Natural killer cell (primary cell): ENCODE measurements around the gene CEBPE. TPM values are rescaled to one million over a fixed set of nuclear protein-coding genes. Genes with fewer than 3 reads are reported as not detected.

ENCODE experiments used
- ATAC-seq, 3 donors: fragments of 150-1000 bp in 2 of 3; fragments of 200-7000 bp in 1 of 3; cut with Tn5 transposase; 1 replicate in 1 of 3; 2 replicates in 2 of 3; pipeline ENCODE4 v1.10.0; 2021; ENCODE audit warnings: mild to moderate bottlenecking in 2 of 3, moderate library complexity in 2 of 3
- DNase-seq, 2 donors: peaks; one replicate each; pipeline versions ENCODE4 v3.0.0 to v3.0.0-alpha.2; 2013 to 2021; ENCODE audit warnings: mixed read lengths in 1 of 2
- H3K27ac ChIP-seq: one replicate; pipeline ENCODE4 v1.5.1; 2013; ENCODE audit warnings: mild to moderate bottlenecking, low read length
- H3K27me3 ChIP-seq: one replicate; pipeline ENCODE4 v1.6.1; 2013; ENCODE audit warnings: low read length; ENCODE audit not compliant: control insufficient read depth, insufficient read depth
- H3K36me3 ChIP-seq: one replicate; pipeline ENCODE4 v1.6.1; 2013; ENCODE audit warnings: low read length; ENCODE audit not compliant: control insufficient read depth, insufficient read depth
- H3K4me1 ChIP-seq: one replicate; pipeline ENCODE4 v1.6.1; 2013; ENCODE audit warnings: low read length; ENCODE audit not compliant: control insufficient read depth, insufficient read depth
- H3K4me3 ChIP-seq: one replicate; pipeline ENCODE4 v1.5.1; 2013; ENCODE audit warnings: low read length
- H3K9me3 ChIP-seq: one replicate; pipeline ENCODE4 v1.6.1; 2013; ENCODE audit warnings: low read length; ENCODE audit not compliant: control insufficient read depth, insufficient read depth
- H3K27ac Mint-ChIP-seq, 2 donors: one replicate each; pipeline ENCODE4 v1.8.0; 2022; ENCODE audit warnings: mild to moderate bottlenecking in 2 of 2, mixed read lengths in 2 of 2, moderate library complexity in 1 of 2
- H3K27me3 Mint-ChIP-seq, 2 donors: one replicate each; pipeline ENCODE4 v1.8.0; 2022; ENCODE audit warnings: low read depth in 2 of 2, mixed read lengths in 2 of 2
- H3K36me3 Mint-ChIP-seq: one replicate; pipeline ENCODE4 v1.8.0; 2022; ENCODE audit warnings: mixed read lengths
- H3K4me1 Mint-ChIP-seq, 2 donors: one replicate each; pipeline ENCODE4 v1.8.0; 2022; ENCODE audit warnings: mixed read lengths in 2 of 2
- H3K4me3 Mint-ChIP-seq: one replicate; pipeline ENCODE4 v1.8.0; 2022; ENCODE audit warnings: mild to moderate bottlenecking, moderate library complexity, mixed read lengths
- H3K9me3 Mint-ChIP-seq, 2 donors: one replicate each; pipeline ENCODE4 v1.8.0; 2022; ENCODE audit warnings: mixed read lengths in 2 of 2
- WGBS: methylation state at CpG from one replicate; pipeline ENCODE4 v1.1.7; 2013; ENCODE audit warnings: missing lambda C conversion rate; ENCODE audit not compliant: insufficient coverage; 5-methylcytosine and 5-hydroxymethylcytosine counted together
- intact Hi-C: fragments of 100-400 bp; cut with micrococcal nuclease; formaldehyde crosslinking; loops from one replicate; pipeline ENCODE4 v1.14.2; 2022
- total RNA-seq, 4 donors: library from RNA; stranded (reverse); fragments of 120-200 nt in 1 of 4; gene quantifications; one replicate each; pipeline versions ENCODE4 v1.2.3 to v1.2.4, GENCODE V29; 2013 to 2022
- TF ChIP-seq, protein P1 (sequence below): fragments of 200-600 bp; IDR thresholded peaks from one replicate; pipeline ENCODE4 v1.8.0; 2022; ENCODE audit warnings: antibody characterized with exemption

Gene CEBPE
- total RNA-seq, 3 donors from 2014 or later (not counting 1 experiment from before 2014, with no cell fraction given) = not detected

DNA sequence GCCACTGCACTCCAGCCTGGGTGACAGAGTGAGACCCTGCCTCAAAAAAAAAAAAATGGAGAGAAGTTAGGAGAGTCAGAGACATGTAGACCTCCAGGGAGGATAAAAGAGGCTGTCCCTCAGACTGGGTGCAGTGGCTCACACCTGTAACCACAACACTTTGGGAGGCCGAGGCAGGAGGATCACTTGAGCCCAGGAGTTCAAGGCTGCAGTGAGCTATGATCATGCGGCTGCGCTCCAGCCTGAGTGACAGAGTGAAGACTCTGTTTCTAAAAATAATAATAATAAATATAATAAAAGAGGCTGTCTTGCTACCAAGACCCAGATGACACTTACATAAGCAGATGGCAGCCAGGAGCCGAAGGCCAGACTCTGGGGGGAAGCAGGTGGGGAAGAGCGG is 45.9 kb upstream of the CEBPE start:
- peaks cover 8 to 19% of the 10 kb centered on the region in 2 donors for H3K4me1 Mint-ChIP-seq
- H3K4me1 ChIP-seq = peaks cover 6% of the 10 kb centered on the region
- no peak for ATAC-seq

DNA sequence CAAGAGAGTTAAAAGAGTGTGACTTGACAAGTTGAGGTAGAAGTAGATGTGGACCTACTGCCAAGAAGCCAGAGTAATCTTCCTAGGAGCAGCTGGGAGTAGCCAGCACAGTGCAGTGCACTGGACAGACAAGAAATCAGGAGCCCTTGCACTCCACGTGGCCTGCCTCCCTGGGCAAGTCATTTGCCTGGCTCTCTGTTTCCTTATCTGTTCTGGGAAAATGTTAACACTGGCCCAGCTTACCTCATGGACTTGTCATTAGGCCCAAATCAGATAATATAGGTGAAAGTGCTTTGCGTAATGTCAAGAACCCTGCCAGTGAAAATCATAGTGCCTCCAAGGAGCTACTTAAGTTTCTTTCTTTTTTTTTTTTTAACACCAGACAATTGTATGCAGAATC is 45.2 kb upstream of the CEBPE start:
- intact Hi-C loops = no loop called here
- no peak overlapping the region for H3K4me3 ChIP-seq
- no peak overlapping the region for H3K4me3 Mint-ChIP-seq
- H3K36me3 ChIP-seq = no peaks in the 10 kb centered on the region
- peaks cover 6% of the 10 kb centered on the region for H3K4me1 ChIP-seq
- H3K36me3 Mint-ChIP-seq = no peaks in the 10 kb centered on the region
- TF ChIP-seq, protein P1, sequence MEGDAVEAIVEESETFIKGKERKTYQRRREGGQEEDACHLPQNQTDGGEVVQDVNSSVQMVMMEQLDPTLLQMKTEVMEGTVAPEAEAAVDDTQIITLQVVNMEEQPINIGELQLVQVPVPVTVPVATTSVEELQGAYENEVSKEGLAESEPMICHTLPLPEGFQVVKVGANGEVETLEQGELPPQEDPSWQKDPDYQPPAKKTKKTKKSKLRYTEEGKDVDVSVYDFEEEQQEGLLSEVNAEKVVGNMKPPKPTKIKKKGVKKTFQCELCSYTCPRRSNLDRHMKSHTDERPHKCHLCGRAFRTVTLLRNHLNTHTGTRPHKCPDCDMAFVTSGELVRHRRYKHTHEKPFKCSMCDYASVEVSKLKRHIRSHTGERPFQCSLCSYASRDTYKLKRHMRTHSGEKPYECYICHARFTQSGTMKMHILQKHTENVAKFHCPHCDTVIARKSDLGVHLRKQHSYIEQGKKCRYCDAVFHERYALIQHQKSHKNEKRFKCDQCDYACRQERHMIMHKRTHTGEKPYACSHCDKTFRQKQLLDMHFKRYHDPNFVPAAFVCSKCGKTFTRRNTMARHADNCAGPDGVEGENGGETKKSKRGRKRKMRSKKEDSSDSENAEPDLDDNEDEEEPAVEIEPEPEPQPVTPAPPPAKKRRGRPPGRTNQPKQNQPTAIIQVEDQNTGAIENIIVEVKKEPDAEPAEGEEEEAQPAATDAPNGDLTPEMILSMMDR = no peak
- H3K27me3 Mint-ChIP-seq = peaks cover 12 to 14% of the 10 kb centered on the region in 2 donors
- no peaks in the 10 kb centered on the region for H3K9me3 ChIP-seq
- no peak overlapping the region for H3K27ac Mint-ChIP-seq
- DNase-seq (no peak), ATAC-seq (no peak)
- peaks cover 8 to 19% of the 10 kb centered on the region in 2 donors for H3K4me1 Mint-ChIP-seq
- no peak overlapping the region for H3K27ac ChIP-seq
- no peaks in the 10 kb centered on the region for H3K9me3 Mint-ChIP-seq
- 75% methylated on average over 2 of the region's 2 CpGs for WGBS
- H3K27me3 ChIP-seq = no peaks in the 10 kb centered on the region

More for the DNA sequence above, 45.9 kb upstream of the CEBPE start:
- Histone ChIP-seq H3K4me3 (no peak overlapping the region), H3K9me3 (no peaks in the 10 kb centered on the region), H3K27me3 (no peaks in the 10 kb centered on the region), H3K36me3 (no peaks in the 10 kb centered on the region), H3K27ac (no peak overlapping the region)
- H3K27ac Mint-ChIP-seq = no peak overlapping the region
- intact Hi-C loops = no loop called here
- TF ChIP-seq, protein P1 = no peak
- peaks cover 10 to 12% of the 10 kb centered on the region in 2 donors for H3K27me3 Mint-ChIP-seq
- no peaks in the 10 kb centered on the region for H3K9me3 Mint-ChIP-seq
- no peak for DNase-seq
- 84% methylated on average over 3 of the region's 5 CpGs for WGBS
- no peak overlapping the region for H3K4me3 Mint-ChIP-seq
- no peaks in the 10 kb centered on the region for H3K36me3 Mint-ChIP-seq

DNA sequence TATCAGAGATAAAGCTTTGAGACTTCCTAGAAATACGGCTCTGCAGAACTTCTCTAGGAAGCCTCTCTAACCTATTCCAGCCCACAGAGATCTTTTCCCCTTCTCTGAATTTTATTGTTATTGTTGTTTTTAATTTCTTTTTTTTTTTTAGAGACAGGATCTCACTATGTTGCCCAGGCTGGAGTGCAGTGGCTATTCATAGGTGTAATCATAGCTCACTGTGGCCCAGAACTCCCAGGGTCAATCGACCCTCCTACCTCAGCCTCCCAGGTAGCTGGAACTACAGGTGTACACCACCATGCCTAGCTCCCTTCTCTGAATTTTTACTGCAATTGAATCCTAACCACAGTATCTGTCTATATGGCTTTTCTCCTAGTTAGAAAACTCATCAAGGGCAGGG is 44.8 kb upstream of the CEBPE start:
- H3K36me3 ChIP-seq = no peaks in the 10 kb centered on the region
- no peaks in the 10 kb centered on the region for H3K27me3 ChIP-seq
- Mint-ChIP-seq H3K9me3 (no peaks in the 10 kb centered on the region), H3K4me1 (peaks cover 8 to 19% of the 10 kb centered on the region in 2 donors), H3K36me3 (no peaks in the 10 kb centered on the region), H3K27ac (no peak overlapping the region), H3K27me3 (peaks cover 12 to 18% of the 10 kb centered on the region in 2 donors), H3K4me3 (no peak overlapping the region)
- H3K9me3 ChIP-seq = no peaks in the 10 kb centered on the region
- TF ChIP-seq, protein P1 = no peak
- no peak overlapping the region for H3K27ac ChIP-seq
- ATAC-seq (no peak), DNase-seq (no peak)
- 90% methylated on average over 1 of the region's 2 CpGs for WGBS
- H3K4me1 ChIP-seq = peaks cover 6% of the 10 kb centered on the region
- no peak overlapping the region for H3K4me3 ChIP-seq
- intact Hi-C loops = no loop called here

DNA sequence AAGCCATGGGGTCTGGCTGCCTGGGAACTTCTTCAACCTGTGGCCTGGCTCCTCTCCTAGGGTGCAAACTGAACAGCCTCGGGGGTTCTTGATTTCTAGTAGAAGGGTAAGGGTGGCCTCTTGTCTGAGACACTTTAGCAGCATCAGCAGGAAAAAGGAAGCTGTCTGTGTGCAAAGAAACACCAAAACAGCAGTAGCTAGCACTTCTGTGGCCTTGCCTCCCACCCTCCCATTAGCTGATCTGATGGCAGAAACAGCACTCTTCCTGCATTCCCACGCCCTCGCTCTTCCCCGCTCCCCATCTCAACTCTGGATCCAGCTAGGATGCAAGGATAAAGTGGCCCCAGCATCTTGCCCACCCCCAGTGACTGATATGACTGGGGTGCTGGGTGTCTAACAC is 43.7 kb upstream of the CEBPE start:
- H3K36me3 ChIP-seq = no peaks in the 10 kb centered on the region
- no peaks in the 10 kb centered on the region for H3K9me3 ChIP-seq
- Mint-ChIP-seq H3K4me3 (no peak overlapping the region), H3K36me3 (no peaks in the 10 kb centered on the region), H3K27me3 (peaks cover 9 to 20% of the 10 kb centered on the region in 2 donors), H3K4me1 (peaks cover 8 to 19% of the 10 kb centered on the region in 2 donors), H3K27ac (peak overlapping the region; percentile 1 to 49), H3K9me3 (no peaks in the 10 kb centered on the region)
- TF ChIP-seq, protein P1 = no peak
- DNase-seq (no peak), ATAC-seq (peak; percentile 40 to 54 (median 47))
- H3K27me3 ChIP-seq = no peaks in the 10 kb centered on the region
- no peak overlapping the region for H3K4me3 ChIP-seq
- peaks cover 6% of the 10 kb centered on the region for H3K4me1 ChIP-seq
- intact Hi-C loops = no loop called here
- WGBS = 43% methylated on average over 4 of the region's 4 CpGs
- no peak overlapping the region for H3K27ac ChIP-seq
